Fibroblast of skin of back (primary cell): ENCODE data around the gene BBS1. TPM values are rescaled to one million over a fixed set of nuclear protein-coding genes. Genes with fewer than 3 reads are reported as not detected.
A peak's percentile ranks its signal among the peaks of the same experiment; 100 is the strongest.
"Not testable (repeated sequence)": the region's sequence is repeated elsewhere in the genome, so short reads cannot be mapped to it uniquely, and the experiment has no call there.

ENCODE experiments used
- DNase-seq: peaks from one replicate; pipeline ENCODE4 v3.0.0-alpha.2; 2013
- polyA plus RNA-seq, 2 experiments: library from polyadenylated mRNA; unstranded; fragments of 120-200 nt; gene quantifications; one replicate each; pipeline ENCODE4 v1.2.1, GENCODE V29; 2013; ENCODE audit not compliant: insufficient read length in 2 of 2

The BBS1 gene
- 12.2 TPM for polyA plus RNA-seq (2013, experiment 1 of 2; ENCODE audit: insufficient read length)
- 13.6 TPM for polyA plus RNA-seq (2013, experiment 2 of 2; ENCODE audit: insufficient read length)

DNA sequence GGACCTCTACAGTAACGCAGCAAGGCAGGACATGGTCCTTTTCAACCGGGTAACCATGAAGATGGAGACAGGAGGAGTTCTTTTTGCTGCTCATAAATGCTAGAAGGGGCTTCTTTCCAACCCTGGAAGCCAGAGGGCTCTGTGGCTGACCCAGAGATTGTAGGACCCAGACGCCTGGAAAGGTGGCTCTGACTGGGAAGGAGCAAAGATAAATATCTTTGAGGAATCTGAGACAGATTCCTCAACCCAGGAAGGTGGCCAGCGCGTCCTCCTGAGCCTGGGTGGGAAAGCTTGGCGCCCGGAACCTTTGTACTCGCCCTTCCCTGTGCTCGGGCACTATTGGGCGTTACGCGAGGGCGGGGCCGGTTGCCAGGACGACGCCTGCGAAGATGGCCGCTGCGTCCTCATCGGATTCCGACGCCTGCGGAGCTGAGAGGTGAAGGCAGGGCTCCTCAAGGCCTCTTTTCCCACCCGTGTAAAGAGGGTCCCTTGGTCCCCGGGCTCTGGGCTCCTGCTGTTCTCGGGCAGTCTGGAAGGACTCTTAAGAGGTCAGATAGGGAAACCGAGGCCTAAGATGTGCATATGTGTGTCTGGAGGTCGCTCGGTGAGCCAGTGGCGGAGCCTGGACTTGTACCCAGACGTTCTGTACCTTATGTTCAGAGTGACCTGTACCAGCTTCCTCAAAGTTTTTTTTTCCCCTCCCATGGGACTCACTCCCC, at the start of gene BBS1:
BBS1 (plus strand) TSS at position 365 of the 719 bp plus-strand sequence; CDS start at position 390, 25 bp downstream.
- DNase-seq: peak; percentile 76

- no peak for DNase-seq
Observed at GRCh38 chr11:66462010-66462409, 48.4 kb upstream of the BBS1 start.

GRCh38 chr11:66462911-66463310, 47.5 kb upstream of the BBS1 start:
- DNase-seq: no peak

DNA sequence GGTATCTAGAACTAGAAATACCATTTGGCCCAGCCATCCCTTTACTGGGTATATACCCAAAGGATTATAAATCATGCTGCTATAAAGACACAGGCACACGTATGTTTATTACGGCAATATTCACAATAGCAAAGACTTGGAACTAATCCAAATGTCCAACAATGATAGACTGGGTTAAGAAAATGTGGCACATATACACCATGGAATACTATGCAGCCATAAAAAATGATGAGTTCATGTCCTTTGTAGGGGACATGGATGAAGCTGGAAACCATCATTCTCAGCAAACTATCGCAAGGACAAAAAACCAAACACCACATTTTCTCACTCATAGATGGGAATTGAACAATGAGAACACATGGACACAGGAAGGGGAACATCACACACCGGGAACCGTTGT, 46.3 kb upstream of the BBS1 start:
- not testable (repeated sequence) for DNase-seq

DNA sequence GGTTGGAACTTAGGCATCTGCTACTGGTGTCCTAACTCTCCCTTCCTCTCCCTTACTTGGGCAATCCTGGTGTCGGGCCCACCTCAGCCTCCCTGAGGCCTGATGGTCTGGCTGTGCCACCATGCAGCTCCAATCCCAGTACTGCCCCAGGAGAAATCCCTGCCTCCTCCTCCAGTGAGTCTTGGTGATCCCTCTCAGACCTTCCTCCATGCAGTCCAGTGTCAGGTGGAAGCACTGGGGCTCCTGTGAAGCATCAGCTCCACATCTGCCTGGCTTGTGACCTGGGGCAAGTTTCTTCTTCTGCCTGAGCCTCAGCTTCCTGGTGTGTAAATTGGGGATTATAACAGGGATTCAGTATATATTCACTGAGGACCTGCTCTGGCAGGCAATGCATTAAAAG, 45.5 kb upstream of the BBS1 start:
- no peak for DNase-seq

DNA sequence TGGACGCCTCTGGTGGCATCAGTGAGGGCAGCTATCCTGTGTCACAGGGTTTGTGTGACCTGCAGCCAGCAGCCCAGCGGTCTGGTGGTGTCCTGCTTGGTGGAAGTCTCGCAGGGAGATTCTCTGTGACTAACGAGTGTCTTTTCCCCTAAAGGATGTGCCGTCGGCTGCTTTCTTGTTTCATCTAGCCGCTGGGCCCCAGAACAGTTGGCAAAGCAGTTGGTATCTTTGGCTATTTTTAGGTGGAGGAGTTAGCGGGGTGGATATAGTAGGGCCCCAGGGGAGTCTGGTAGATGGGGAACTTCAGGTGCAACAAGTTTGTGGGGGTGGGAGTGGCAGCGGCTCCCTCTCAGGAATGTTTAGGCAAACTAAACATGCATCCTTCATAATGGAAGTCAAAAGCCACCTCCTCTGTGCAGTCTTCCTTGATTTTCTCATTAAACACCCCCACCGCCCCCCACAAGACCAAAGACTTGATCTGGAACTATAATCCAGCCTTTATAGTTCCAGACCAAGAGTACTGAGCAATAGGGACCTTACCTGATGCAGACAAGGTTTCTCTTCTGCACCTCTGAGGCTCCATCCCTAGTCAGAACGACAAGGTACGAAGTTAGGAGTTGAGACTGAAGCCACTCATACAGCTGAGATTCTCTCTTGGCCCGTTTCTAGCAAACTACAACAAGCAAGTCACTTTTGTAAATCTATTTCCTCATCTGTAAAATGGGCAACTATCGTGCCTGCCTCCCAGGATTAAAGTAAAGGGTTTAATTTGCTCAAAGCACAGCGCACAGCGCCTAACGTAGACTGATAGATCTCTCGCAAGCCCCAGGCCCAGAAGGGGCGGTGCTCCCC, 44.8 kb upstream of the BBS1 start:
- no peak for DNase-seq

- peak; percentile 85 for DNase-seq
Observed at GRCh38 chr11:66466225-66467033, 44.0 kb upstream of the BBS1 start, which contains the start of gene PELI3. PELI3 (plus strand) TSS chr11:66466905; CDS start chr11:66468129, 1,224 bp downstream.

DNA sequence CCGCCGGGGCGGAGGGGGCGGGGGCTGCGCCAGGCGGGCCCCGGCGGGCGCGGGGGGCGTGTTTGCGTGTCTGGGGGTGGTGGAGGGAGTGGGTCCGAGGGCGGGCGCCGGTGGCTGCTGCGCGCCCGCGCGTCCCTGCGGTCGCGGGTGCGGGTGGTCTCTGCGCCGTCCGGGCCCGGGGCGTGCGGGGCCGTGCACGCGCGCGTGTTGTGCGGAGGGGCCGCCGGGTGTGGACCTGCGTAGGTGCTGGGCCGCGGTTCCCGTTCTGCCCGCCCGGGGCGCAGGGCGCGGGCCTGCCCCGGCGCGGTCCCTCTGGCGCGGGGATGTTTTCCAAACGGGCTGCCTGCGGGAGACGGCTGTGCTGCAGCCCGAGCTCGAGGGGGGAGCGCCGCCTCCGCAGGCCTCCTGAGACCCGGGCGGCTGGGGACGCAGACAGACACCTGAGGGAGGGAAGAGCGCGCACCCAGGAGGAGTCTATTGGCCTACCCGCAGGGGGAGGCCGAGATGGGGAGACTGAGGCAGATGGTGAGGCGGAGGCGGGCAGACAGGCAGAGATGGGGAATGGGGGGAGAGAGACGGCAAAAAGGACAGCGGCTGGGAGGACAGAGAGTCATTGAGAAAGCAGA, 43.3 kb upstream of the BBS1 start:
- DNase-seq: peak; percentile 26

DNA sequence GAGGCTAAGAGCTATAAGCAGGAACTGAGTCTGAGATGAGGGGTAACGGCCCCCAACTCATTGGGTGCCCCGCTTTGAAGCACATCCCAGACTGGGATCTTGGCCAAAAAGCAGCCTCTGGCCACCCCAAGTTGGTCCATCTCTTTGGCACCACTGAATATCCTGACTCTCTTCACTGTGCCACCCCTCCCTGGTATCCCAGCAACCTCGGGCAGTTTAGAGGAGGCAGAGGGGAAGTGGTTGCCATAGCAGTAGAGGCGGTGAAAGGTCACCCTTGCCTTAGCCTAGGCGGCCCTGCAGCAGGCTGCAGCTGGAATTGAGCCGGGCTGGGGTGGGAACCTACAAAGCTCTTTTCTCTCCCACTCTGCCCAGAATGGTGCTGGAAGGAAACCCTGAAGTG, 42.7 kb upstream of the BBS1 start:
- no peak for DNase-seq

GRCh38 chr11:66468691-66469090, 41.7 kb upstream of the BBS1 start:
- no peak for DNase-seq

DNA sequence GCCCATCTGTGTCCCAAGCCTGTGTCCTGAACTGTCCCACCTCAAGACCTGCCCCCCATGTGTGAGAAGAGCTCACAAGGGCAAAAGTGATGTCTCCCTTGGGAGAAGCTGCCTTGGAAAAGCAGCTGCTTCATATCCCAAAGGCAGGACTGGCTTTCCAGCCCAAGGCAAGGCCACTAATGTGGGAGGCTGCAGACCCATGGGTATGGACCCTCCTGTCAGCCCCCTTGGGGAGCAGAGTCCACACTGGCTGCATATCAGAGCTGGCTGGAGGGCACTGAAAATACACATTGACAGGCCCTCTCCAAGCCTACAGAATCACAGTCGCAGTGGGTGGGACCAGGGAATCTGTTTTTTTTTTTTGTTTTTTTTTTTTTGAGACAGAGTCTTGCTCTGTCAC, 41.0 kb upstream of the BBS1 start:
- DNase-seq: no peak

DNA sequence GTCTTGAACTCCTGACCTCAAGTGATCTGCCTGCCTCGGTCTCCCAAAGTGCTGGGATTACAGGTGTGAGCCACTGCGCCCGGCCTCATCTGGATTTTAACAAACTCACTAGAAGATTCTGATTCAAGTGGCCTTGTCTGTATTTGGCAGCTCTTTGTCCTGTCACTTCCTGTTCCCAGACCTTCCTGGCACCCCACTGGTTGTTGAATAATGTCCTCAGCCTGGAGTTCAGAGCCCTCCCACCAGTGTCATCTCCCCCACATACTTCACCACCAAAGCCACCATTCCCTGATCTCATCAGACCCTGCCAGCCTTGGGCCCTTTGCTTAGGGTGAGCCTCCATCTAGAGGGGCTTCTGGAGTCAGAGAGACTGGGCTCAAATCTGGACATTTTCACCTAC, 40.4 kb upstream of the BBS1 start:
- DNase-seq: no peak

DNA sequence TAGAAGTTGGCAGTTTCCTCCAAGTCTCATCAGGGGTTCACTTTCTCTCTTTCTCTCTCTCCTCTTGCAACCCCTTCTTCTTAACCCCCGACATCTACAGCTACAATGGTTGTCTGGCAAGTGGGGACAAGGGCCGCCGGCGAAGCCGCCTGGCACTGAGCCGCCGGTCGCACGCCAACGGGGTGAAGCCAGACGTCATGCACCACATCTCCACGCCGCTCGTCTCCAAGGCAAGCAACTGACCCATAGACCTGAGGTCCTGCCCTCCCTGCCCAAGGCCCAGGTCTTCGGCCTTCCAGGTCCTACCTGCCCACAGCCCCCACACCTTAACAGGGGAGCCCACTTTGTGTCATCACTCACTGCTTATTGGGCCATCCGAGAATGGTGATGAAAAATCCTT, 39.3 kb upstream of the BBS1 start:
- DNase-seq: no peak

- DNase-seq: no peak
Observed at GRCh38 chr11:66472054-66472453, 38.4 kb upstream of the BBS1 start.

GRCh38 chr11:66473167-66473566, 37.3 kb upstream of the BBS1 start:
- DNase-seq: no peak

GRCh38 chr11:66473608-66474515, 36.6 kb upstream of the BBS1 start:
- DNase-seq: no peak

- no peak for DNase-seq
Observed at GRCh38 chr11:66475349-66476172, 34.9 kb upstream of the BBS1 start.

DNA sequence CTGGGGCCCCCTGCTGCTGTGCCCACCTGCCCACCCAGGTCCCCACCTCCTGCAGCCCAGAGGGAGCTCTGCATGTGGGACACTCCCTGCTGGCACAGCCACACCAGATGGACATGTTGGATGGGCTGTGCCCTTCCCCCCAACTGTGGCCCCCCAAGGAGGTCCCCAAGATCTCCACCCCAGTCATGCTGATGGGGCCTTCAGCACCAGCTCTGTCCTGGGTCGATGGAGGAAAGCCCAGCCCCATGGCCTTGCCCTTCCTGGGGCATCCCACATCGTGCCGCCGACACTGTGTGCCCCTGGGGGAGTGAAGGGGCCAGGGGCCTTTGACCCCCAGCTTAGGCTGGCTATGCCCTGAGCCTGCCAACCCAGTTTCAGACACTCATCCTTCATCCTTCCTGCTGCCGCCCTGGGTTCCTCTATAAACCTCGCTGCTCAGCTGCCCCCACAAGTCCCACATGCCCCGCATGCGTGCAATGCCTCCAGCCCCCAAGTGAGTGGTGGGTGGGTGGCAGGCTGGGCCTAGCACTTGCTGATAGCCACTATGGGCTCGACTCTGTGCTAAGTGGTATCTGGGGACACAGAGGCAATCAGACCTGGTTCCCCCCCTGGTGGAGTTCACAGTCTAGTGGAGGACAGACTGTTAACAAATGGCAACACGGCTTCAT, 34.1 kb upstream of the BBS1 start:
- no peak for DNase-seq

DNA sequence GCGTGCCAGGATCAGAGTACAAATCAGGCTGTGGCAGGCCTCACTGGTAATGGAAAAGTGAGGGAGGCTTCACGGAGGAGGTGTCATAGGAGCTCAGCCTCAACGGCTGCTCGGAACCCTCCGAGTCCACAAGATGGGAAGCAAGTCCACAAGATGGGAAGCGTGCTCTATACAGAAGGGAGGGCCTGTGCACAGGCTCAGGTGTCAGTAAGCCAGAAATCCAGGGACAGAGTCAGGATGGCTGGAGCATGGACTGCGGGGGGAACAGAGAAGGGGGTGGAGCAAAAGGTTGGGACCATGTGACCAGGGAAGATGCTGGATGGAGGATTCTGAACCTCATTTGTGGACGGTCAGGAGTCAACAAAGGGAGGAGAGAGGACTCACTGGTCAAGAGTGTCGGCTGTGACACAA, 33.6 kb upstream of the BBS1 start:
- no peak for DNase-seq
